Measurements from ENCODE around the gene POP4.
A peak's percentile ranks its signal among the peaks of the same experiment; 100 is the strongest.

Gene POP4

GRCh38 chr19:29629836-29630534, 23.9 kb downstream of the POP4 start:
- DNase-seq (ENCODE audit: low read depth), result no peak

GRCh38 chr19:29630655-29631054, 24.6 kb downstream of the POP4 start:
- DNase-seq (ENCODE audit: low read depth), result no peak

- DNase-seq (ENCODE audit: low read depth), result no peak
These were observed 25.4 kb downstream of the POP4 start for GRCh38 chr19:29631450-29631849.

- no peak for DNase-seq (ENCODE audit: low read depth)
These were observed 27.9 kb downstream of the POP4 start for GRCh38 chr19:29634002-29634401.

GRCh38 chr19:29634423-29635130, 28.5 kb downstream of the POP4 start:
- DNase-seq (ENCODE audit: low read depth), result no peak

GRCh38 chr19:29635963-29636362, 29.9 kb downstream of the POP4 start:
- DNase-seq (ENCODE audit: low read depth), result no peak

GRCh38 chr19:29636553-29637360, 30.7 kb downstream of the POP4 start:
- DNase-seq (ENCODE audit: low read depth), result no peak

GRCh38 chr19:29639086-29639485, 33.0 kb downstream of the POP4 start:
- no peak for DNase-seq (ENCODE audit: low read depth)

- no peak for DNase-seq (ENCODE audit: low read depth)
These were observed 34.1 kb downstream of the POP4 start for GRCh38 chr19:29640231-29640630.

- no peak for DNase-seq (ENCODE audit: low read depth)
These were observed 35.5 kb downstream of the POP4 start for GRCh38 chr19:29641597-29641996.

GRCh38 chr19:29643361-29643935, 37.4 kb downstream of the POP4 start:
- DNase-seq (ENCODE audit: low read depth), result no peak

GRCh38 chr19:29644210-29644609, 38.1 kb downstream of the POP4 start:
- no peak for DNase-seq (ENCODE audit: low read depth)

- DNase-seq (ENCODE audit: low read depth), result no peak
These were observed 39.4 kb downstream of the POP4 start for GRCh38 chr19:29645491-29645867.

- no peak for DNase-seq (ENCODE audit: low read depth)
These were observed 39.8 kb downstream of the POP4 start for GRCh38 chr19:29645911-29646310.

- DNase-seq (ENCODE audit: low read depth), result no peak
These were observed 44.8 kb downstream of the POP4 start for GRCh38 chr19:29650772-29651387.

- DNase-seq (ENCODE audit: low read depth), result no peak
These were observed 45.7 kb downstream of the POP4 start for GRCh38 chr19:29651622-29652394.

GRCh38 chr19:29653398-29653797, 47.3 kb downstream of the POP4 start:
- no peak for DNase-seq (ENCODE audit: low read depth)

GRCh38 chr19:29655648-29656335, 49.7 kb downstream of the POP4 start:
- DNase-seq (ENCODE audit: low read depth), result no peak

- DNase-seq (ENCODE audit: low read depth), result no peak
These were observed 52.3 kb downstream of the POP4 start for GRCh38 chr19:29658221-29658991.

GRCh38 chr19:29660835-29661234, 54.8 kb downstream of the POP4 start:
- peak; percentile 52 for DNase-seq (ENCODE audit: low read depth)
